Testis (tissue), 2 donors: ENCODE results near the gene SLC25A21.

Experiments
- CTCF ChIP-seq, 3 experiments: fragments of 450-650 bp in 2 of 3; fragments of 200-600 bp in 1 of 3; sonication (generic) in 1 of 3; IDR thresholded peaks; one replicate each; pipeline ENCODE4 v1.5.1; 2016 to 2019; ENCODE audit warnings: antibody characterized with exemption in 3 of 3, mild to moderate bottlenecking in 2 of 3, moderate library complexity in 1 of 3
- POLR2A ChIP-seq: fragments of 450-650 bp; IDR thresholded peaks from one replicate; pipeline ENCODE4 v1.6.1; 2017; ENCODE audit warnings: antibody characterized with exemption, mild to moderate bottlenecking, moderate library complexity

- TF ChIP-seq CTCF (IDR thresholded peaks at IDR 0.05) (no peak), POLR2A (no peak)
Measured at GRCh38 chr14:36741858-36742257, 430.5 kb downstream of the SLC25A21 start.
